H9 (cell line): ENCODE results near the gene VIM. TPM values are rescaled to one million over a fixed set of nuclear protein-coding genes. Genes with fewer than 3 reads are reported as not detected.
A peak's percentile ranks its signal among the peaks of the same experiment; 100 is the strongest.

Source experiments
- DNase-seq: peaks from one replicate; pipeline ENCODE4 v3.0.0-alpha.2; 2017
- H2AFZ ChIP-seq: one replicate; pipeline ENCODE4 v1.6.1; 2013; ENCODE audit warnings: mild to moderate bottlenecking, low read length, control low read depth, moderate library complexity
- H2AK5ac ChIP-seq: 2 replicates; pipeline ENCODE4 v1.6.1; 2013; ENCODE audit warnings: low read length, control low read depth, mixed read lengths; ENCODE audit not compliant: insufficient read length
- H2BK120ac ChIP-seq: one replicate; pipeline ENCODE4 v1.6.1; 2013; ENCODE audit warnings: low read depth, mild to moderate bottlenecking, low read length, control low read depth, inconsistent platforms; ENCODE audit not compliant: poor library complexity, severe bottlenecking
- H2BK12ac ChIP-seq: 2 replicates; pipeline ENCODE4 v1.6.1; 2013; ENCODE audit warnings: low read length, control low read depth, mixed read lengths, low read depth; ENCODE audit not compliant: insufficient read length
- H2BK15ac ChIP-seq: 2 replicates; pipeline ENCODE4 v1.6.1; 2013; ENCODE audit warnings: low read depth, low read length, control low read depth
- H2BK20ac ChIP-seq: one replicate; pipeline ENCODE4 v1.6.1; 2013; ENCODE audit warnings: low read depth, mild to moderate bottlenecking, low read length, control low read depth, inconsistent platforms; ENCODE audit not compliant: poor library complexity, severe bottlenecking
- H2BK5ac ChIP-seq: 2 replicates; pipeline ENCODE4 v1.6.1; 2013; ENCODE audit warnings: low read length, control low read depth, mixed read lengths; ENCODE audit not compliant: insufficient read length
- H3K14ac ChIP-seq: 2 replicates; pipeline ENCODE4 v1.6.1; 2013; ENCODE audit warnings: low read length, control low read depth; ENCODE audit not compliant: insufficient read depth
- H3K18ac ChIP-seq: 2 replicates; pipeline ENCODE4 v1.6.1; 2013; ENCODE audit warnings: low read depth, mild to moderate bottlenecking, mixed read lengths, low read length, control low read depth; ENCODE audit not compliant: insufficient read length
- H3K23ac ChIP-seq: 2 replicates; pipeline ENCODE4 v1.6.1; 2013; ENCODE audit warnings: low read length, control low read depth, mixed read lengths, low read depth; ENCODE audit not compliant: insufficient read length
- H3K23me2 ChIP-seq: 2 replicates; pipeline ENCODE4 v1.6.1; 2013; ENCODE audit warnings: low read depth, mild to moderate bottlenecking, mixed read lengths, low read length, control low read depth; ENCODE audit not compliant: insufficient read length, poor library complexity, severe bottlenecking
- H3K27ac ChIP-seq: 2 replicates; pipeline ENCODE4 v1.5.1; 2013; ENCODE audit warnings: low read length, control low read depth, mixed read lengths, low read depth; ENCODE audit not compliant: insufficient read length
- H3K27me3 ChIP-seq: 2 replicates; pipeline ENCODE4 v1.6.1; 2013; ENCODE audit warnings: low read length, control low read depth, inconsistent platforms; ENCODE audit not compliant: insufficient read depth
- H3K4ac ChIP-seq: 2 replicates; pipeline ENCODE4 v1.6.1; 2013; ENCODE audit warnings: low read depth, mild to moderate bottlenecking, control low read depth, inconsistent platforms, low read length, moderate library complexity
- H3K4me1 ChIP-seq: 2 replicates; pipeline ENCODE4 v1.6.1; 2013; ENCODE audit warnings: low read length, control low read depth, inconsistent platforms; ENCODE audit not compliant: insufficient read depth
- H3K4me2 ChIP-seq: 2 replicates; pipeline ENCODE4 v1.6.1; 2013; ENCODE audit warnings: low read length, control low read depth, mixed read lengths; ENCODE audit not compliant: insufficient read length, insufficient read depth
- H3K56ac ChIP-seq: 2 replicates; pipeline ENCODE4 v1.6.1; 2013; ENCODE audit warnings: low read depth, mild to moderate bottlenecking, mixed read lengths, low read length, control low read depth; ENCODE audit not compliant: insufficient read length
- H3K79me1 ChIP-seq: 2 replicates; pipeline ENCODE4 v1.6.1; 2013; ENCODE audit warnings: low read depth, mild to moderate bottlenecking, moderate library complexity, low read length, control low read depth, inconsistent platforms; ENCODE audit not compliant: insufficient read depth, poor library complexity, severe bottlenecking
- H3K79me2 ChIP-seq: 2 replicates; pipeline ENCODE4 v1.6.1; 2013; ENCODE audit warnings: low read length, control low read depth, inconsistent platforms; ENCODE audit not compliant: insufficient read depth
- H3K9ac ChIP-seq: 2 replicates; pipeline ENCODE4 v1.6.1; 2013; ENCODE audit warnings: low read length, control low read depth, mixed read lengths; ENCODE audit not compliant: insufficient read length; ENCODE audit errors: extremely low read depth
- H3K9me3 ChIP-seq: one replicate; pipeline ENCODE4 v1.6.1; 2013; ENCODE audit warnings: low read depth, low read length, inconsistent platforms; ENCODE audit not compliant: control insufficient read depth
- H3T11ph ChIP-seq: one replicate; pipeline ENCODE4 v1.6.1; 2013; ENCODE audit warnings: mild to moderate bottlenecking, low read length, control low read depth, inconsistent platforms
- H4K20me1 ChIP-seq: one replicate; pipeline ENCODE4 v1.6.1; 2013; ENCODE audit not compliant: control insufficient read depth, insufficient read length, insufficient read depth
- H4K5ac ChIP-seq: 2 replicates; pipeline ENCODE4 v1.6.1; 2013; ENCODE audit warnings: low read depth, mild to moderate bottlenecking, mixed read lengths, low read length, control low read depth; ENCODE audit not compliant: insufficient read length
- H4K8ac ChIP-seq: replicated peaks from 2 replicates; pipeline ENCODE4 v1.6.1; 2013; ENCODE audit warnings: low read length, control low read depth, mixed read lengths, low read depth; ENCODE audit not compliant: insufficient read length
- H4K91ac ChIP-seq: 2 replicates; pipeline ENCODE4 v1.6.1; 2013; ENCODE audit warnings: low read depth, mild to moderate bottlenecking, moderate library complexity, mixed read lengths, low read length, control low read depth; ENCODE audit not compliant: insufficient read length
- H3K27ac Mint-ChIP-seq, 3 experiments: 2 replicates in 2 of 3; 3 replicates in 1 of 3; pipeline ENCODE4 v1.8.0; 2020 to 2021; ENCODE audit warnings: mixed read lengths in 3 of 3, mild to moderate bottlenecking in 1 of 3, moderate library complexity in 1 of 3
- H3K27me3 Mint-ChIP-seq: 2 replicates; pipeline ENCODE4 v1.8.0; 2021; ENCODE audit warnings: low read depth, mild to moderate bottlenecking, moderate library complexity, mixed read lengths
- H3K36me3 Mint-ChIP-seq, 3 experiments: 2 replicates in 2 of 3; 3 replicates in 1 of 3; pipeline ENCODE4 v1.8.0; 2020 to 2021; ENCODE audit warnings: low read depth in 3 of 3, mixed read lengths in 3 of 3; ENCODE audit not compliant: insufficient read depth in 1 of 3
- H3K4me1 Mint-ChIP-seq, 2 experiments: 2 replicates each; pipeline ENCODE4 v1.8.0; 2020; ENCODE audit warnings: mixed read lengths in 2 of 2
- H3K4me3 Mint-ChIP-seq, 2 experiments: 2 replicates in 1 of 2; 3 replicates in 1 of 2; pipeline ENCODE4 v1.8.0; 2020 to 2021; ENCODE audit warnings: mild to moderate bottlenecking in 2 of 2, mixed read lengths in 2 of 2, moderate library complexity in 1 of 2
- H3K9me3 Mint-ChIP-seq, 2 experiments: 2 replicates in 1 of 2; 3 replicates in 1 of 2; pipeline ENCODE4 v1.8.0; 2020; ENCODE audit warnings: mild to moderate bottlenecking in 2 of 2, mixed read lengths in 2 of 2, moderate library complexity in 1 of 2
- WGBS: extraction: QIAGEN DNeasy Blood & Tissue Kit; methylation state at CpG from one replicate; pipeline ENCODE4 v1.1.7; 2013; ENCODE audit warnings: missing lambda C conversion rate, low lambda C conversion rate, mixed read lengths; ENCODE audit not compliant: insufficient read length; ENCODE audit errors: extremely low coverage; 5-methylcytosine and 5-hydroxymethylcytosine counted together
- total RNA-seq: library from RNA; stranded (reverse); gene quantifications from 2 replicates; pipeline ENCODE4 v1.2.1, GENCODE V29; 2021
- TF ChIP-seq, protein P1 (sequence below): fragments of 200-600 bp; sonication (generic); conservative IDR thresholded peaks from 3 replicates; pipeline ENCODE4 v1.8.0; 2021; ENCODE audit warnings: antibody characterized with exemption, mild to moderate bottlenecking

The VIM gene
- total RNA-seq, 1 experiment from 2014 or later, result 232 TPM

- Mint-ChIP-seq H3K27me3 (no peaks in the 10 kb centered on the region), H3K36me3 (peaks cover 0 to 3% (median 0%) of the 10 kb centered on the region in 3 experiments; a peak in 3 of 7 replicates), H3K27ac (peak overlapping the region in 2 of 3 experiments; percentile 16 to 98; a peak in 4 of 7 replicates), H3K9me3 (peaks cover 1 to 3% of the 10 kb centered on the region in 2 experiments; a peak in 3 of 5 replicates), H3K4me1 (peaks cover 60 to 66% of the 10 kb centered on the region in 2 experiments), H3K4me3 (peak overlapping the region; percentile 86 to 89)
- Histone ChIP-seq H3K79me1 (no peaks in the 10 kb centered on the region), H3K23me2 (peaks cover 10% of the 10 kb centered on the region), H4K20me1 (no peaks in the 10 kb centered on the region), H3K27ac (no peak overlapping the region), H4K91ac (no peak overlapping the region), H3K18ac (no peak overlapping the region), H3K56ac (no peak overlapping the region), H3K4me2 (peak overlapping the region; percentile 85), H4K5ac (no peak overlapping the region), H2AK5ac (no peak overlapping the region), H3K27me3 (no peaks in the 10 kb centered on the region), H3K4ac (no peak overlapping the region), H2BK120ac (no peak overlapping the region), H3K23ac (no peak overlapping the region), H4K8ac (no peak overlapping the region), H2BK15ac (no peak overlapping the region), H2BK20ac (no peak overlapping the region), H3K9me3 (no peaks in the 10 kb centered on the region), H3T11ph (no peak overlapping the region), H2BK5ac (no peak overlapping the region), H3K79me2 (no peaks in the 10 kb centered on the region), H3K4me1 (no peaks in the 10 kb centered on the region; the same call in 1 of the 2 replicates), H3K14ac (no peak overlapping the region), H2AFZ (no peak overlapping the region), H3K9ac (peak overlapping the region; percentile 73), H2BK12ac (no peak overlapping the region)
- TF ChIP-seq, protein P1, sequence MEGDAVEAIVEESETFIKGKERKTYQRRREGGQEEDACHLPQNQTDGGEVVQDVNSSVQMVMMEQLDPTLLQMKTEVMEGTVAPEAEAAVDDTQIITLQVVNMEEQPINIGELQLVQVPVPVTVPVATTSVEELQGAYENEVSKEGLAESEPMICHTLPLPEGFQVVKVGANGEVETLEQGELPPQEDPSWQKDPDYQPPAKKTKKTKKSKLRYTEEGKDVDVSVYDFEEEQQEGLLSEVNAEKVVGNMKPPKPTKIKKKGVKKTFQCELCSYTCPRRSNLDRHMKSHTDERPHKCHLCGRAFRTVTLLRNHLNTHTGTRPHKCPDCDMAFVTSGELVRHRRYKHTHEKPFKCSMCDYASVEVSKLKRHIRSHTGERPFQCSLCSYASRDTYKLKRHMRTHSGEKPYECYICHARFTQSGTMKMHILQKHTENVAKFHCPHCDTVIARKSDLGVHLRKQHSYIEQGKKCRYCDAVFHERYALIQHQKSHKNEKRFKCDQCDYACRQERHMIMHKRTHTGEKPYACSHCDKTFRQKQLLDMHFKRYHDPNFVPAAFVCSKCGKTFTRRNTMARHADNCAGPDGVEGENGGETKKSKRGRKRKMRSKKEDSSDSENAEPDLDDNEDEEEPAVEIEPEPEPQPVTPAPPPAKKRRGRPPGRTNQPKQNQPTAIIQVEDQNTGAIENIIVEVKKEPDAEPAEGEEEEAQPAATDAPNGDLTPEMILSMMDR, result no peak
- no CpG with 5 or more reads among the region's 10 CpGs for WGBS
- DNase-seq, result no peak
Measured at GRCh38 chr10:17200001-17200911, 27.8 kb upstream of the VIM start.
